Calu3 (cell line): ENCODE results near the gene ACAD10. TPM values are rescaled to one million over a fixed set of nuclear protein-coding genes. Genes with fewer than 3 reads are reported as not detected.

Source experiments
- BruUV-seq: library from RNA; stranded (reverse); fragments of 400-500 nt; replicated peaks from 2 replicates; lab custom pipeline; 2021; lab: Mats Ljungman, UMichigan
- CTCF ChIA-PET: fragments of 300-600 bp; sonication (Branson Sonifier 250); formaldehyde crosslinking; loops from one replicate; lab custom pipeline; 2022; ENCODE audit warnings: antibody characterized with exemption; lab: Charles Lee
- DNase-seq: peaks from one replicate; pipeline ENCODE4 v3.0.0; 2022
- H3K27ac Mint-ChIP-seq: one replicate; pipeline ENCODE4 v1.8.0; 2022; ENCODE audit warnings: mixed read lengths; ENCODE audit not compliant: unreplicated experiment
- H3K27me3 Mint-ChIP-seq: one replicate; pipeline ENCODE4 v1.8.0; 2022; ENCODE audit warnings: mixed read lengths; ENCODE audit not compliant: unreplicated experiment
- H3K36me3 Mint-ChIP-seq: one replicate; pipeline ENCODE4 v1.8.0; 2022; ENCODE audit warnings: mild to moderate bottlenecking, moderate library complexity, mixed read lengths; ENCODE audit not compliant: insufficient read depth, unreplicated experiment
- H3K4me1 Mint-ChIP-seq: one replicate; pipeline ENCODE4 v1.8.0; 2022; ENCODE audit warnings: mild to moderate bottlenecking, low read depth, mixed read lengths; ENCODE audit not compliant: unreplicated experiment
- H3K4me3 Mint-ChIP-seq: one replicate; pipeline ENCODE4 v1.8.0; 2022; ENCODE audit warnings: mild to moderate bottlenecking, low read depth, moderate library complexity, mixed read lengths; ENCODE audit not compliant: unreplicated experiment
- H3K9me3 Mint-ChIP-seq: one replicate; pipeline ENCODE4 v1.8.0; 2022; ENCODE audit warnings: low read depth, mixed read lengths; ENCODE audit not compliant: unreplicated experiment
- CTCF ChIP-seq: fragments of 200-600 bp; IDR thresholded peaks from one replicate; pipeline ENCODE4 v1.8.0; 2022; ENCODE audit warnings: antibody characterized with exemption; ENCODE audit not compliant: unreplicated experiment
- intact Hi-C: fragments of 100-400 bp; cut with micrococcal nuclease; formaldehyde crosslinking; loops from one replicate; pipeline ENCODE4 v1.10.0; 2022; ENCODE audit not compliant: unreplicated experiment
- total RNA-seq: library from RNA; stranded (reverse); gene quantifications from 2 replicates; pipeline ENCODE4 v1.2.3, GENCODE V29; 2022

ACAD10 gene
- total RNA-seq, 1 experiment from 2014 or later = 50.8 TPM

GRCh38 chr12:111691262-111691661, 5.4 kb downstream of the ACAD10 start:
- CTCF ChIA-PET = no interaction called here
- no peak for TF ChIP-seq CTCF
- Mint-ChIP-seq H3K36me3 (peaks cover 17% of the 10 kb centered on the region), H3K9me3 (no peaks in the 10 kb centered on the region), H3K4me3 (no peak overlapping the region), H3K4me1 (peaks cover 17% of the 10 kb centered on the region), H3K27ac (no peak overlapping the region), H3K27me3 (no peaks in the 10 kb centered on the region)
- no peak for DNase-seq
- intact Hi-C loops = no loop called here
- BruUV-seq = no TSS peak

GRCh38 chr12:111692575-111693210, 6.8 kb downstream of the ACAD10 start:
- Mint-ChIP-seq H3K27ac (no peak overlapping the region), H3K27me3 (no peaks in the 10 kb centered on the region), H3K9me3 (no peaks in the 10 kb centered on the region), H3K36me3 (peaks cover 11% of the 10 kb centered on the region), H3K4me3 (no peak overlapping the region), H3K4me1 (peaks cover 2% of the 10 kb centered on the region)
- BruUV-seq = no TSS peak
- peak; percentile 10 for DNase-seq
- TF ChIP-seq CTCF = no peak
- CTCF ChIA-PET = interaction anchor here (0.6 kb wide), 1 partner anchor 86 kb away, joined by 4 read pairs; no protein-coding TSS in a partner anchor
- intact Hi-C loops = no loop called here

- no peak for DNase-seq
- no peak for TF ChIP-seq CTCF
- Mint-ChIP-seq H3K9me3 (no peaks in the 10 kb centered on the region), H3K36me3 (peaks cover 22% of the 10 kb centered on the region), H3K27me3 (no peaks in the 10 kb centered on the region), H3K4me1 (no peaks in the 10 kb centered on the region), H3K27ac (no peak overlapping the region), H3K4me3 (no peak overlapping the region)
- CTCF ChIA-PET = no interaction called here
- BruUV-seq = no TSS peak
- intact Hi-C loops = no loop called here
Observed at GRCh38 chr12:111693818-111694217, 8.0 kb downstream of the ACAD10 start.

- no peaks in the 10 kb centered on the region for H3K9me3 Mint-ChIP-seq
- CTCF ChIA-PET = no interaction called here
- peaks cover 29% of the 10 kb centered on the region for H3K36me3 Mint-ChIP-seq
- H3K4me3 Mint-ChIP-seq = no peak overlapping the region
- H3K4me1 Mint-ChIP-seq = no peaks in the 10 kb centered on the region
- no peak for TF ChIP-seq CTCF
- H3K27me3 Mint-ChIP-seq = no peaks in the 10 kb centered on the region
- intact Hi-C loops = no loop called here
- BruUV-seq = no TSS peak
- H3K27ac Mint-ChIP-seq = no peak overlapping the region
- DNase-seq = no peak
Observed at GRCh38 chr12:111699962-111700361, 14.1 kb downstream of the ACAD10 start.
